CD4-positive, alpha-beta T cell treated with Interleukin-21 for 1 hour (primary cell): ENCODE results near the gene ACSF2.
A peak's percentile ranks its signal among the peaks of the same experiment; 100 is the strongest.

Source experiments
- DNase-seq: peaks from one replicate; pipeline ENCODE4 v3.0.0-alpha.2; 2020

Gene ACSF2

DNA sequence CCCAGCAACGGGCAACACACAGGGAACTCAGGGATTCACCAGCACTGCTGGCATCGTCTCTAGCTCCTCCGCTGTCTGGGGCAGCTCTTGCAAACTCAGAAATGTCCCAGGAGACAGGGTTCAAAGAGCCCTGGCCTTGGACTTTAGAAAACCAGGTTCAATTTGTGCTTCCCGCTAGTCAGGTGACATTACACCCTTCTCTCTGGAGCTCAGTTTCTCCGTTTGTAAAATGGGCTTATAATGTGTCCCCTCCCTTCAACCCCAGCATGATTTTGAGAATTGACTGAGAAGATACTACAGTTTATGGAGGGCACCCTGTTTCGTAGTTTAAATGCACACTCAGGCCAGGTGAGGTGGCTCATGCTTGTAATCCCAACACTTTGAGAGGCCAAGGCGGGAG, 80.3 kb downstream of the ACSF2 start:
- no peak for DNase-seq

DNA sequence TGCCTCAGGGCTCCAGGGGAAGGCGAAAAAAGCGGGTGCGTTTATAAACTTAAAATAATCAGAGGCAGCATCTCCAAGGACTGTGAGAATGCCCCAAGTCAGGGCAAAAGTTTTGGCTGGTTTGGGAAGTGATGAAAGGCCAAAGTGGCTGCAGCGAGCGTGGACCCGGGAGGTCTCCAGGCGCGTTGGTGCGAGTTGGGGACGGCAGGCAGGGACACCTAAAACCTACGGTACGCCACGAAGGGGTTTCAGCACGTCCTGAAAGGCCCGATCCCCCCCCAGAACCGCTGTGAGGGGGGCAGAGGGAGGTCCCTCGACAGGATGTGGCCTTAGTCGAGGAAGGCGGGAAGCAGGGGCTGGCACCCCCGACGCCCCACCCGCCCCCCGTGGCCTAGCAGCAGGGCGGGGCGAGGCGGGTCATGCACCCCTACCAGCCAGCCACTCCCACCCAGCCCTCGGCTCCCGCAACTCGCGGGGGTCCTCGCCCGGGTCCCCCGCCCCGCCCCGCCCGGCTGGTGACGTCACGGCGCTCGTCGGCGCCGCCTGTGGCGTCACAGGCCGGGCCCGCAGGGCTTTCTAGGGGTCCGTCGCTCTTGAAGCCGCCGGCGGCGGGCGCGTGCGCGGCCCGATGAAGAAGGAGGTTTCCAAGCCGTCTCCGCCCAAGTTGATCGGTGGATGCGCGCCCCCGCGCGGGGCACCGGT, 82.0 kb downstream of the ACSF2 start, which contains the start of gene MYCBPAP:
MYCBPAP (plus strand) TSS at position 569 of the 702 bp plus-strand sequence. CDS start 236 bp downstream, outside the sequence.
- DNase-seq, result peak; percentile 80

DNA sequence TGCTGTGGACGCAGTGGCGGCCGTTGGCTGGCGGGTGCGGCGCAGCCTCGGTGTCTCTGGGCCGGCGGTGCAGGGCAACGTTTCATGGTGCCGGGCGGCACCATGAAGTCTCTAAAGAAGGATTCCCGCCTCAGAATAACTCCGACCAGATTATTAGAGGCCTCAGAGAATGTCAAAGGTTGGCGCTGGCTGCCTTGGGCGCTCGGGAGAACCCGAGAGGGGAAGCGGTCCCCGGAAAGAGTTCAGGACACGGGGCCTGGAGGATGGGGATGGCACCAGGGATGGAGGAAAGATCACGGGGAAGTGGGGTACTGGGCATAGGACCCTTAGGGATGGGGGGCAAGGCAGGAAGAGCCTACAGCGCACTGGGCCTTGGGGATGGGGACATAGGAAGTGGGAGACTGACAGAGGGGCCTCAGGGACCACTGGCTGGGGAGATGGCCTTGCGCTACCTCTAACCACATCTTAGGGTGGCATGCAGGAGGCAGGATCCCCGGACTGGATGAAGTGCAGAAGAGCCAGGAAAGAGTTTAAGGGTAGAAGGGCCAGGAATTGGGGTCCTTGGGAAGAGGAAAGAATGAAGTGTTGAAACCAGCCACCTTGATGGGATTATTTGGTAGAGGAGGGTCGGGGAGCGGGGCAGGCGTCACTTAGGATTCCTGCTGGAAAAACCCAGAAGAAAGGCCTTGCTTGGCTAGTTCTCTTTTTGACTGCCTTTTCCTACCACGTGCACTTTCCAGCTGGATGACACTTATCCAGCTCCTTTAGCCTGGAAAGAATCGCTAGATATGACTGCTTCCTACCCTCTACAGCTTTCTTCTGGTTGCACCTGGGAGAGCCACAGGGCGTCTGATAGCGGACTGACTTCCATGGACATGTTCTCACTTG, 82.8 kb downstream of the ACSF2 start:
- no peak for DNase-seq

- DNase-seq, result peak; percentile 72
These were observed 85.0 kb downstream of the ACSF2 start for GRCh38 chr17:50511058-50511457.

GRCh38 chr17:50513495-50513894, 87.5 kb downstream of the ACSF2 start:
- DNase-seq, result no peak

DNA sequence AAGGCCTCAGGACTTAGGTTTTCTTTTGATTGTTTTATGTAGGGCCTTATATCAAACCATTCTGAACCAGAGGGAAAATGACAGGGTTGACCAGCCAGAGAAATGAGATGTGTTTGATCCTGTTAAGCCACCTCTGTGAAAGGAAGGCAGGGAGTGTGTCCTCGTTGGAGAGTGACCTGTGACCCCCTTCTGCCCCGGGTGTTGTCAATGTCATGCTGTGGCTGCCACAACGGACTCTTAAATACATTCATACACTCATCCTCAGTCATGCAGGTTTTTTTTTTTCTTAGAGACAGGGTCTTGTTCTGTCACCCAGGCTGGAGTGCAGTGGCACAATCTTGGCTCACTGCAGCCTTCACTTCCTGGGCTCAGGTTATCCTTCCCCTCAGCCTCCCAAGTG, 88.4 kb downstream of the ACSF2 start:
- no peak for DNase-seq

GRCh38 chr17:50514936-50515702, 89.1 kb downstream of the ACSF2 start:
- no peak for DNase-seq

- DNase-seq, result no peak
These were observed 91.0 kb downstream of the ACSF2 start for GRCh38 chr17:50517011-50517410.

DNA sequence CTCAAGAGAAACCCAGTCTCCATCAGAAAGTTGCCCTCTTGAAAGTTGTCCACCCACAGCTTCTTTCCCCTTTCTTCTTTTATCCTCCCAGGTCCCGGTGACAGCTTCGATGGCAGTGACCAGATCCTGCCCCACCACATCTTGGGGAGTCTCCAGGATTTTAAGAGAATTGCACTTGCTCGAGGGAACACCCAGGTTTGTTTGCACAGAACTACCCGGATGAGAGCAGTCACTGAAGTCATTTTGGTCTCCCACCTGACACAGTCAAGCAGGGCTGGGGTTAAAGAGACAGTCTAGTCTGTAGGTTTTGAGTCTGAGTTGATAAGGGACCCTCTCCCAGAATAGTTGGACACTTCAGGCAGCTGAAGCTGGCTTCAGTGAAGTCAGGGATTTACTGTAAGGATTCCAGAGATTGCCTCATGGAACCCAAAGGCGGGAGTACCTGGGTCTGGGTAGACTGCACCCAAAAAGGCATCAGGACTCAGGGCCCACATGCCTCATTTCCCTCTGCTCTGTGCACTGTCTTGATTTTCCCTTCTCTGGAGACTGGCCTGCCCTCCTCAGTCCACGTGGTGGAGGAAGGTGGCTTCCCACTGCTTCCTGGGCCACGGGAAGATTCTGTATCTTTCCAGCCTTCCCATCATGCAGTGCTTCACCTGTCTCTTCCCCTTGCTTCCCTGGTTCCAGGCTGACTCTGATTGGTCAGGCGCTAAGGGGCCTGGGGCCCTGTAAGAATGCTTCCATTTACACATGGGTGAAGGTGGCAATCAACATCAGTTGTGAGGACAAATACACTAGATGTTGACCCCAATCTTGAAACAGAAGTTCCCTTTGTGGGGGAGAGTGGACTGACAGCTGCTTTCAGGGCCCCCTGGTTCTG, 91.7 kb downstream of the ACSF2 start:
- no peak for DNase-seq

DNA sequence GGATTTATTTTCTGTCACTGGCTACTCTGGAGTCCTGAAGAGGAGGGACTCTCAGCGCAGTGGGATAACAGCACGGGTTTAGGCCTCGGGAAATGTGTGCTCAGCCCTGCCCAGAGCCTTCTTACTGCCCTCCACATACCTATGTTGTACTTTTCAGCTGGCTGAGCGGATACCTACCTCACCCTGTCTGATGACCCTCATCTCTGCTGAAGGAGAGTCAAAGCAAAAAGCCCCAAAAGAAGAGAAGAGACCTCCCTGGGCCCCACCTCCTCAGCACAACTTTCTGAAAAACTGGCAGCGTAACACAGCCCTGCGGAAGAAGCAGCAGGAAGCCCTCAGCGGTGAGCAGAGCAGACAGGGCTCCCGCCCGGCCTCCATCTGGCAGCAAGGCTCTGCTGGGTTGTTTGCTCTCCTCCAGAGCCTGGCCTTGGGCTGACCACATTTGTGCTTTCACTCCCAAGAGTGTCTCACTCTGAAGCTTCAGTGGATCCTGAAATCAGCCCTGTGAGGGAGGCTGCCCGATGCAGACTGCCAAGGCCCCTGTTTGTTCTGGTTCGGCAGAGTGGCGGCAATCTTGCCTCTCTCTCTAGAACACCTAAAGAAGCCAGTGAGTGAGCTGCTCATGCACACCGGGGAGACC, 92.5 kb downstream of the ACSF2 start:
- DNase-seq, result no peak

- no peak for DNase-seq
These were observed 93.3 kb downstream of the ACSF2 start for GRCh38 chr17:50519141-50519834.

GRCh38 chr17:50520483-50520882, 94.5 kb downstream of the ACSF2 start:
- DNase-seq, result no peak

- no peak for DNase-seq
These were observed 95.5 kb downstream of the ACSF2 start for GRCh38 chr17:50521514-50521913.

DNA sequence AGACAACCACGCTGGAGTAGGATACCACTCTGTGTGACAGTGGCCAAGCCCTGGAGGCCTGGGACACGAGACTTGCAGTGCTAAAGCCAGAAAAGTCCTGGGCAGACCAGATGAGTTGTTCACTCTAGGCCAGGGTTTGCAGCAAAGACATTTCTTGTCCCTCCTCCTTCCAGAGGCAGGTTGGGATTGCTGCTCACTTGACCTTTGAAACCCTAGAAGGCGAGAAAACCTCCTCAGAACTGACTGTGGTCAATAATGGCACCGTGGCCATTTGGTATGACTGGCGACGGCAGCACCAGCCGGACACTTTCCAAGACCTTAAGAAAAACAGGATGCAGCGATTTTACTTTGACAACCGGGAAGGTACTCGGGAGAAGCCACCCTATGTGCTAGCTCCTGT, 96.7 kb downstream of the ACSF2 start:
- no peak for DNase-seq

- no peak for DNase-seq
These were observed 97.2 kb downstream of the ACSF2 start for GRCh38 chr17:50523208-50523607.
